ENCODE results near the gene PREB. TPM values are rescaled to one million over a fixed set of nuclear protein-coding genes. Genes with fewer than 3 reads are reported as not detected.

The PREB gene
- total RNA-seq, 1 experiment from 2014 or later: 35.7 TPM

GRCh38 chr2:27086090-27086723, 48.2 kb downstream of the PREB start:
- Histone ChIP-seq H3K9me2 (ENCODE audit: insufficient read depth) (no peaks in the 10 kb centered on the region), H4K20me1 (ENCODE audit: insufficient read depth) (no peaks in the 10 kb centered on the region), H3K27me3 (ENCODE audit: insufficient read depth, low read depth) (no peaks in the 10 kb centered on the region), H3K4me3 (peak overlapping the region; percentile 94), H3K4me2 (peak overlapping the region; percentile 87), H2AFZ (peak overlapping the region; percentile 100), H3K9me3 (ENCODE audit: insufficient read depth, low read depth) (no peaks in the 10 kb centered on the region), H3K36me3 (ENCODE audit: low read depth) (no peaks in the 10 kb centered on the region), H3K27ac (no peak overlapping the region), H3F3A (ENCODE audit: insufficient read depth, low read depth) (peaks cover 9% of the 10 kb centered on the region; the same call in 1 of the 2 replicates), H3K79me2 (ENCODE audit: low read depth) (no peaks in the 10 kb centered on the region), H3K4me1 (replicated peaks; ENCODE audit: insufficient read depth) (peaks cover 25% of the 10 kb centered on the region)
- BruUV-seq (replicated peaks): no TSS peak
- intact Hi-C loops (cut with micrococcal nuclease; ENCODE audit: unreplicated experiment): loop anchor here (1.0 kb wide), 2 partner anchors 35 to 125 kb away; partner anchors contain the start of gene AGBL5
- DNase-seq: peak; percentile 79 to 97
- TF ChIP-seq CTCF (conservative IDR thresholded peaks at IDR 0.05): peak; percentile 76
- TF ChIP-seq EZH2 (IDR thresholded peaks at IDR 0.05; ENCODE audit: low read depth): no peak
- ChIA-PET POLR2A (ENCODE audit: unreplicated experiment) (no interaction called here), CTCF (interaction anchor here (0.5 to 1.5 kb wide), 4 partner anchors 11 to 197 kb away, joined by 3 to 27 read pairs (median 4); no protein-coding TSS in a partner anchor)

- no TSS peak for BruUV-seq (replicated peaks)
- H3F3A ChIP-seq (ENCODE audit: insufficient read depth, low read depth): peaks cover 9% of the 10 kb centered on the region; the same call in 1 of the 2 replicates
- no peaks in the 10 kb centered on the region for H3K9me3 ChIP-seq (ENCODE audit: insufficient read depth, low read depth)
- no peak overlapping the region for H3K27ac ChIP-seq
- H3K27me3 ChIP-seq (ENCODE audit: insufficient read depth, low read depth): no peaks in the 10 kb centered on the region
- no peaks in the 10 kb centered on the region for H3K9me2 ChIP-seq (ENCODE audit: insufficient read depth)
- peak overlapping the region; percentile 94 for H3K4me3 ChIP-seq
- H3K36me3 ChIP-seq (ENCODE audit: low read depth): no peaks in the 10 kb centered on the region
- peak overlapping the region; percentile 87 for H3K4me2 ChIP-seq
- DNase-seq: peak; percentile 39 to 63
- intact Hi-C loops (cut with micrococcal nuclease; ENCODE audit: unreplicated experiment): loop anchor here (1.0 to 2.0 kb wide), 4 partner anchors 34 to 239 kb away; partner anchors contain the start of gene AGBL5
- no peaks in the 10 kb centered on the region for H3K79me2 ChIP-seq (ENCODE audit: low read depth)
- peak overlapping the region; percentile 100 for H2AFZ ChIP-seq
- POLR2A ChIA-PET (ENCODE audit: unreplicated experiment): no interaction called here
- no peaks in the 10 kb centered on the region for H4K20me1 ChIP-seq (ENCODE audit: insufficient read depth)
- TF ChIP-seq EZH2 (IDR thresholded peaks at IDR 0.05; ENCODE audit: low read depth): no peak
- no peak for TF ChIP-seq CTCF (conservative IDR thresholded peaks at IDR 0.05)
- H3K4me1 ChIP-seq (replicated peaks; ENCODE audit: insufficient read depth): peaks cover 25% of the 10 kb centered on the region
- CTCF ChIA-PET: interaction anchor here (0.6 to 1.5 kb wide), 3 partner anchors 68 to 1112 kb away, joined by 3 to 6 read pairs (median 4); no protein-coding TSS in a partner anchor
These were observed 48.8 kb downstream of the PREB start for GRCh38 chr2:27085673-27086089.

GRCh38 chr2:27085062-27085672, 49.3 kb downstream of the PREB start:
- H3K4me2 ChIP-seq: peak overlapping the region; percentile 87
- no peaks in the 10 kb centered on the region for H3K9me2 ChIP-seq (ENCODE audit: insufficient read depth)
- BruUV-seq (replicated peaks): no TSS peak
- H3F3A ChIP-seq (ENCODE audit: insufficient read depth, low read depth): peaks cover 9% of the 10 kb centered on the region; the same call in 1 of the 2 replicates
- no peaks in the 10 kb centered on the region for H4K20me1 ChIP-seq (ENCODE audit: insufficient read depth)
- H2AFZ ChIP-seq: peak overlapping the region; percentile 100
- H3K9me3 ChIP-seq (ENCODE audit: insufficient read depth, low read depth): no peaks in the 10 kb centered on the region
- H3K4me1 ChIP-seq (replicated peaks; ENCODE audit: insufficient read depth): peaks cover 25% of the 10 kb centered on the region
- H3K27me3 ChIP-seq (ENCODE audit: insufficient read depth, low read depth): no peaks in the 10 kb centered on the region
- H3K27ac ChIP-seq: no peak overlapping the region
- POLR2A ChIA-PET (ENCODE audit: unreplicated experiment): no interaction called here
- H3K79me2 ChIP-seq (ENCODE audit: low read depth): no peaks in the 10 kb centered on the region
- peak; percentile 31; the same call in 1 of the 2 replicates for TF ChIP-seq CTCF (conservative IDR thresholded peaks at IDR 0.05)
- TF ChIP-seq EZH2 (IDR thresholded peaks at IDR 0.05; ENCODE audit: low read depth): no peak
- no peak for DNase-seq
- H3K36me3 ChIP-seq (ENCODE audit: low read depth): no peaks in the 10 kb centered on the region
- peak overlapping the region; percentile 94 for H3K4me3 ChIP-seq
- intact Hi-C loops (cut with micrococcal nuclease; ENCODE audit: unreplicated experiment): loop anchor here (2.0 kb wide), 2 partner anchors 64 to 238 kb away; no protein-coding TSS in a partner anchor
- CTCF ChIA-PET: interaction anchor here (0.6 to 1.5 kb wide), 3 partner anchors 68 to 1112 kb away, joined by 3 to 6 read pairs (median 4); no protein-coding TSS in a partner anchor
